ENCODE data around the gene CREG2.

DNA sequence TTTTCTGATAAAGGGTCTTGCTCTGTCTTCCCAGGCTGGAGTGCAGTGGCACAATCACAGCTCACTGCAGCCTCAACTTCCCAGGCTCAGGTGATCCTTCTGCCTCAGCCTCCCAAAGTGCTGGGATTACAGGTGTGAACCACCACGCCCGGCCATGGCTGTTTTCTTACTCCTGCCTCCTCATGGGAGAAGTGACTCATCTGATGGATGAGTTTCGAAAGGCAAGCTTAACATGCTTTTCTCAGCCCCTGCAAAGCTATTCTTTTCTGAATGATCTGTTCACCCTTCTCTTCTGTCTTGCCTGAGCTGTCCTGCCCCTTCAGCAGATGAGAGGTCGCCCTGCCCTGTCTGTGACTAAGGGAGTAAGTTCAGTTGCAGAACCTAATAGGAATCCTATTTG, 929 bp upstream of the CREG2 start:
- TF ChIP-seq POLR2A (IDR thresholded peaks at IDR 0.05; ENCODE audit: low read depth, low read length), result no peak
- TF ChIP-seq POLR2AphosphoS5 (IDR thresholded peaks at IDR 0.05; ENCODE audit: low read depth, low read length), result no peak
- TF ChIP-seq TAF1 (IDR thresholded peaks at IDR 0.05; ENCODE audit: borderline replicate concordance, low read depth, low read length), result no peak

Measured in GM12892 (cell line).